ENCODE results near the gene NDUFS7.
A peak's percentile ranks its signal among the peaks of the same experiment; 100 is the strongest.
"Not testable (repeated sequence)": the region's sequence is repeated elsewhere in the genome, so short reads cannot be mapped to it uniquely, and the experiment has no call there.

Gene NDUFS7

GRCh38 chr19:1435378-1435989 is 51.8 kb downstream of the NDUFS7 start:
- no peak for DNase-seq

- no peak for DNase-seq
Measured at GRCh38 chr19:1437609-1438008, 53.9 kb downstream of the NDUFS7 start.

GRCh38 chr19:1438035-1438932 is 54.6 kb downstream of the NDUFS7 start, which contains the start of gene RPS15:
RPS15 (plus strand) TSS chr19:1438396; CDS start chr19:1438426, 30 bp downstream.
- DNase-seq, result peak; percentile 97

- DNase-seq, result no peak
Measured at GRCh38 chr19:1438933-1439354, 55.2 kb downstream of the NDUFS7 start.

GRCh38 chr19:1439525-1440417 is 56.1 kb downstream of the NDUFS7 start:
- DNase-seq, result not testable (repeated sequence)

GRCh38 chr19:1440418-1440801 is 56.7 kb downstream of the NDUFS7 start:
- no peak for DNase-seq

GRCh38 chr19:1441022-1441426 is 57.3 kb downstream of the NDUFS7 start:
- no peak for DNase-seq

GRCh38 chr19:1441677-1442438 is 58.2 kb downstream of the NDUFS7 start:
- no peak for DNase-seq

Data from stimulated activated CD4-positive, alpha-beta T cell treated with anti-CD3 and anti-CD28 coated beads, Interleukin-4, amount 100 ng/mL, for 1 hour (primary cell).